GM12878 (cell line): ENCODE results near the gene STAT5A. TPM values are rescaled to one million over a fixed set of nuclear protein-coding genes. Genes with fewer than 3 reads are reported as not detected.
A peak's percentile ranks its signal among the peaks of the same experiment; 100 is the strongest.

ENCODE experiments used
- BCL3 ChIP-seq: IDR thresholded peaks from 2 replicates; pipeline ENCODE4 v1.6.1; 2011; ENCODE audit warnings: borderline replicate concordance, low read depth, mild to moderate bottlenecking, moderate library complexity, low read length; ENCODE audit not compliant: insufficient read depth, poor library complexity, severe bottlenecking
- BMI1 ChIP-seq: fragments of 450-650 bp; IDR thresholded peaks from 2 replicates; pipeline ENCODE4 v1.6.1; 2016; ENCODE audit warnings: mild to moderate bottlenecking, moderate library complexity, borderline replicate concordance
- CHD1 ChIP-seq: IDR thresholded peaks from 2 replicates; pipeline ENCODE4 v1.6.1; 2012; ENCODE audit warnings: low read depth, low read length, improper control_type of control experiment
- CHD2 ChIP-seq: IDR thresholded peaks from 2 replicates; pipeline ENCODE4 v1.6.1; 2011; ENCODE audit warnings: low read depth, low read length, improper control_type of control experiment, borderline replicate concordance
- CREM ChIP-seq: IDR thresholded peaks from 2 replicates; pipeline ENCODE4 v1.6.1; 2014; ENCODE audit warnings: antibody characterized with exemption, low read depth
- E4F1 ChIP-seq: fragments of 450-650 bp; IDR thresholded peaks from 2 replicates; pipeline ENCODE4 v1.6.1; 2018; ENCODE audit warnings: borderline replicate concordance, mild to moderate bottlenecking; ENCODE audit not compliant: partially characterized antibody
- HDGF ChIP-seq: fragments of 450-650 bp; IDR thresholded peaks from 2 replicates; pipeline ENCODE4 v1.6.1; 2016; ENCODE audit warnings: antibody characterized with exemption
- IRF3 ChIP-seq: fragments of 450-650 bp; IDR thresholded peaks from 2 replicates; pipeline ENCODE4 v1.6.1; 2014; ENCODE audit warnings: mild to moderate bottlenecking
- IRF4 ChIP-seq: IDR thresholded peaks from 2 replicates; pipeline ENCODE4 v1.6.1; 2011; ENCODE audit warnings: low read depth, low read length
- MYC ChIP-seq: IDR thresholded peaks from 2 replicates; pipeline ENCODE4 v1.6.1; 2011; ENCODE audit warnings: mild to moderate bottlenecking, low read length, moderate library complexity, inconsistent platforms; ENCODE audit not compliant: insufficient read depth, insufficient replicate concordance, insufficient read length, severe bottlenecking
- NFIC ChIP-seq: IDR thresholded peaks from 2 replicates; pipeline ENCODE4 v1.6.1; 2012; ENCODE audit warnings: low read depth, mild to moderate bottlenecking, inconsistent platforms, low read length, moderate library complexity
- NFYA ChIP-seq: IDR thresholded peaks from 2 replicates; pipeline ENCODE4 v1.6.1; 2011; ENCODE audit warnings: low read depth, mild to moderate bottlenecking, low read length, improper control_type of control experiment, borderline replicate concordance
- NR2C1 ChIP-seq: fragments of 450-650 bp; IDR thresholded peaks from 2 replicates; pipeline ENCODE4 v1.6.1; 2017; ENCODE audit warnings: antibody characterized with exemption, mild to moderate bottlenecking, moderate library complexity
- POU2F2 ChIP-seq: IDR thresholded peaks from 3 replicates; pipeline ENCODE4 v1.6.1; 2011; ENCODE audit warnings: low read depth, mild to moderate bottlenecking, low read length, borderline replicate concordance
- RFX5 ChIP-seq: IDR thresholded peaks from 2 replicates; pipeline ENCODE4 v1.6.1; 2011; ENCODE audit warnings: low read depth, low read length, improper control_type of control experiment
- TARDBP ChIP-seq: IDR thresholded peaks from 2 replicates; pipeline ENCODE4 v1.6.1; 2016; ENCODE audit warnings: borderline replicate concordance
- ZNF622 ChIP-seq: fragments of 450-650 bp; IDR thresholded peaks from 2 replicates; pipeline ENCODE4 v1.6.1; 2017; ENCODE audit warnings: mild to moderate bottlenecking, inconsistent platforms
- polyA plus RNA-seq, 11 experiments: library from polyadenylated mRNA; depleted of rRNA in 4 of 11; unstranded in 6 of 11; stranded (reverse) in 5 of 11; fragments of >200 nt; fragmentation: Nextera tagmentation in 4 of 11; fragmentation: Illumina TruSeq in 1 of 11; extraction: Ambion mirVana in 4 of 11; extraction: Trizol in 1 of 11; gene quantifications; 1 replicate in 1 of 11; 2 replicates in 10 of 11; pipeline versions ENCODE4 v1.2.1 to v1.2.3, GENCODE V29; 2011 to 2016; ENCODE audit warnings: inconsistent platforms in 2 of 11, missing spikeins in 2 of 11, low read depth in 1 of 11
- total RNA-seq, 4 experiments: library from RNA; depleted of rRNA in 3 of 4; stranded (reverse); fragments of >200 nt in 3 of 4; fragmentation: Illumina TruSeq in 1 of 4; extraction: Trizol in 1 of 4; gene quantifications; 2 replicates each; pipeline versions ENCODE4 v1.2.1 to v1.2.3, GENCODE V29; 2013 to 2021
- TF ChIP-seq, protein P1 (sequence below): fragments of 450-650 bp; formaldehyde crosslinking; IDR thresholded peaks from 2 replicates; pipeline ENCODE4 v1.4.0; 2020; ENCODE audit warnings: mild to moderate bottlenecking, moderate library complexity
- TF ChIP-seq, protein P2 (sequence below): IDR thresholded peaks from 2 replicates; pipeline ENCODE4 v1.6.1; 2011; ENCODE audit warnings: low read depth, low read length, improper control_type of control experiment, borderline replicate concordance

STAT5A gene
- total and polyA plus RNA-seq, 10 of the 15 experiments (the other 5 are each of a cell fraction or from before 2014, with no cell fraction given) = 14.8 to 86.4 (median 41.5) TPM

DNA sequence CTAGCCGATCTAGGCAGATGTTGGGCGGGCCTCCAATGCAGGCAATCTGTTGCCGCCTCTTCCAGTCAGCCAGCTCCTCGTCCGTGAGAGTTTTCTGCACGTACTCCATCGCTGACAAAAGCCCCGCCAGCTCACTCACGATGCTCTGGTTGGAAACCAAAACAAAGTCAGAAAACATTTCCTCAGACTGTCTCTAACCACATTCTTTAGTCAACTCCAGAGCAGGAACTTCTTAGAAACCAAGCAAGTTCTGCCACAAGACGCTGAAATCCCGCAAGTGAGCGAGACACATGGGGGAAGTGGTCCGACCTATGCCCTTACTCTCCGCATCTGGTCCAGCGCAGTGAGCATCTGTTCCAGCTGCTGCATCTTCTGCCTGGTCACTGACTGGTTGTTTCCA is 49.1 kb downstream of the STAT5A start (continued):
- TF ChIP-seq NFYA (no peak), BMI1 (no peak), E4F1 (no peak), MYC (no peak), CREM (peak; percentile 78), IRF3 (no peak), RFX5 (0 out of 2 replicates have a peak, but pooled peaks have one; percentile 13), HDGF (no peak), NFIC (peak; percentile 92), CHD2 (peak; percentile 52; the same call in 1 of the 2 replicates), TARDBP (no peak), ZNF622 (no peak), POU2F2 (peak; percentile 31; the same call in 1 of the 3 replicates), IRF4 (peak; percentile 96), BCL3 (peak; percentile 67), CHD1 (no peak), NR2C1 (no peak)
- TF ChIP-seq, protein P1, sequence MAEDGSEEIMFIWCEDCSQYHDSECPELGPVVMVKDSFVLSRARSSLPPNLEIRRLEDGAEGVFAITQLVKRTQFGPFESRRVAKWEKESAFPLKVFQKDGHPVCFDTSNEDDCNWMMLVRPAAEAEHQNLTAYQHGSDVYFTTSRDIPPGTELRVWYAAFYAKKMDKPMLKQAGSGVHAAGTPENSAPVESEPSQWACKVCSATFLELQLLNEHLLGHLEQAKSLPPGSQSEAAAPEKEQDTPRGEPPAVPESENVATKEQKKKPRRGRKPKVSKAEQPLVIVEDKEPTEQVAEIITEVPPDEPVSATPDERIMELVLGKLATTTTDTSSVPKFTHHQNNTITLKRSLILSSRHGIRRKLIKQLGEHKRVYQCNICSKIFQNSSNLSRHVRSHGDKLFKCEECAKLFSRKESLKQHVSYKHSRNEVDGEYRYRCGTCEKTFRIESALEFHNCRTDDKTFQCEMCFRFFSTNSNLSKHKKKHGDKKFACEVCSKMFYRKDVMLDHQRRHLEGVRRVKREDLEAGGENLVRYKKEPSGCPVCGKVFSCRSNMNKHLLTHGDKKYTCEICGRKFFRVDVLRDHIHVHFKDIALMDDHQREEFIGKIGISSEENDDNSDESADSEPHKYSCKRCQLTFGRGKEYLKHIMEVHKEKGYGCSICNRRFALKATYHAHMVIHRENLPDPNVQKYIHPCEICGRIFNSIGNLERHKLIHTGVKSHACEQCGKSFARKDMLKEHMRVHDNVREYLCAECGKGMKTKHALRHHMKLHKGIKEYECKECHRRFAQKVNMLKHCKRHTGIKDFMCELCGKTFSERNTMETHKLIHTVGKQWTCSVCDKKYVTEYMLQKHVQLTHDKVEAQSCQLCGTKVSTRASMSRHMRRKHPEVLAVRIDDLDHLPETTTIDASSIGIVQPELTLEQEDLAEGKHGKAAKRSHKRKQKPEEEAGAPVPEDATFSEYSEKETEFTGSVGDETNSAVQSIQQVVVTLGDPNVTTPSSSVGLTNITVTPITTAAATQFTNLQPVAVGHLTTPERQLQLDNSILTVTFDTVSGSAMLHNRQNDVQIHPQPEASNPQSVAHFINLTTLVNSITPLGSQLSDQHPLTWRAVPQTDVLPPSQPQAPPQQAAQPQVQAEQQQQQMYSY (CRISPR knock-in tag) = no peak
- TF ChIP-seq, protein P2, sequence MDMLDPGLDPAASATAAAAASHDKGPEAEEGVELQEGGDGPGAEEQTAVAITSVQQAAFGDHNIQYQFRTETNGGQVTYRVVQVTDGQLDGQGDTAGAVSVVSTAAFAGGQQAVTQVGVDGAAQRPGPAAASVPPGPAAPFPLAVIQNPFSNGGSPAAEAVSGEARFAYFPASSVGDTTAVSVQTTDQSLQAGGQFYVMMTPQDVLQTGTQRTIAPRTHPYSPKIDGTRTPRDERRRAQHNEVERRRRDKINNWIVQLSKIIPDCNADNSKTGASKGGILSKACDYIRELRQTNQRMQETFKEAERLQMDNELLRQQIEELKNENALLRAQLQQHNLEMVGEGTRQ = no peak
